RKO (cell line): ENCODE measurements around the gene WEE1.
"Not testable (repeated sequence)": the region's sequence is repeated elsewhere in the genome, so short reads cannot be mapped to it uniquely, and the experiment has no call there.

Experiments
- DNase-seq: peaks from one replicate; pipeline ENCODE4 v3.0.0-alpha.2; 2016; ENCODE audit warnings: low spot score

WEE1 gene

GRCh38 chr11:9573052-9573774 is at the start of gene WEE1:
Gene WEE1, plus strand, starts transcription at chr11:9573670. Its CDS starts 264 bp downstream, at chr11:9573934.
- DNase-seq: peak; percentile 96

- no peak for DNase-seq
Measured at GRCh38 chr11:9524001-9524400, 49.5 kb upstream of the WEE1 start.

- no peak for DNase-seq
Measured at GRCh38 chr11:9525116-9525515, 48.4 kb upstream of the WEE1 start.

GRCh38 chr11:9527481-9528135 is 45.9 kb upstream of the WEE1 start:
- no peak for DNase-seq

GRCh38 chr11:9528136-9528501 is 45.4 kb upstream of the WEE1 start:
- no peak for DNase-seq

GRCh38 chr11:9528573-9529333 is 44.7 kb upstream of the WEE1 start:
- no peak for DNase-seq

GRCh38 chr11:9529334-9529650 is 44.2 kb upstream of the WEE1 start:
- DNase-seq: no peak

GRCh38 chr11:9530020-9530621 is 43.3 kb upstream of the WEE1 start:
- DNase-seq: no peak

GRCh38 chr11:9530901-9531625 is 42.4 kb upstream of the WEE1 start:
- DNase-seq: no peak

- DNase-seq: no peak
Measured at GRCh38 chr11:9533058-9533457, 40.4 kb upstream of the WEE1 start.

- no peak for DNase-seq
Measured at GRCh38 chr11:9533736-9534473, 39.6 kb upstream of the WEE1 start.

GRCh38 chr11:9535189-9535781 is 38.2 kb upstream of the WEE1 start:
- peak; percentile 30 for DNase-seq

- DNase-seq: no peak
Measured at GRCh38 chr11:9538548-9538947, 34.9 kb upstream of the WEE1 start.

GRCh38 chr11:9549216-9549615 is 24.3 kb upstream of the WEE1 start:
- not testable (repeated sequence) for DNase-seq

GRCh38 chr11:9550191-9550628 is 23.3 kb upstream of the WEE1 start:
- no peak for DNase-seq

GRCh38 chr11:9561279-9561982 is 12.0 kb upstream of the WEE1 start:
- DNase-seq: no peak

GRCh38 chr11:9562716-9563115 is 10.8 kb upstream of the WEE1 start:
- DNase-seq: no peak

GRCh38 chr11:9563196-9563730 is 10.2 kb upstream of the WEE1 start:
- DNase-seq: no peak

GRCh38 chr11:9565822-9566560 is 7.5 kb upstream of the WEE1 start:
- DNase-seq: peak; percentile 100
